ENCODE data around the gene TAL1.

TAL1 gene

GRCh38 chr1:47231301-47232186, 481 bp downstream of the TAL1 start:
- no peak overlapping the region for H3K4me2 ChIP-seq (ENCODE audit: low read depth, low read length, poor library complexity, severe bottlenecking)
- H3K4me1 ChIP-seq (ENCODE audit: insufficient read depth, low read length, poor library complexity, severe bottlenecking) = no peaks in the 10 kb centered on the region
- H3K36me3 ChIP-seq (ENCODE audit: insufficient read depth, low read length) = no peaks in the 10 kb centered on the region
- H3K9me3 ChIP-seq (ENCODE audit: insufficient read depth, low read depth, low read length) = no peaks in the 10 kb centered on the region
- H3F3A ChIP-seq (ENCODE audit: low read depth) = no peaks in the 10 kb centered on the region
- H2AFZ ChIP-seq (ENCODE audit: low read length) = no peak overlapping the region
- no peaks in the 10 kb centered on the region for H3K9me2 ChIP-seq (replicated peaks; ENCODE audit: low read depth, low read length)
- H3K27me3 ChIP-seq (ENCODE audit: insufficient read depth, low read length, poor library complexity, severe bottlenecking) = no peaks in the 10 kb centered on the region
- no peak overlapping the region for H3K9ac ChIP-seq (ENCODE audit: low read depth, low read length, poor library complexity, severe bottlenecking)
- no peak for TF ChIP-seq EZH2phosphoT487 (IDR thresholded peaks at IDR 0.05; ENCODE audit: borderline replicate concordance)
- TF ChIP-seq, protein P1, sequence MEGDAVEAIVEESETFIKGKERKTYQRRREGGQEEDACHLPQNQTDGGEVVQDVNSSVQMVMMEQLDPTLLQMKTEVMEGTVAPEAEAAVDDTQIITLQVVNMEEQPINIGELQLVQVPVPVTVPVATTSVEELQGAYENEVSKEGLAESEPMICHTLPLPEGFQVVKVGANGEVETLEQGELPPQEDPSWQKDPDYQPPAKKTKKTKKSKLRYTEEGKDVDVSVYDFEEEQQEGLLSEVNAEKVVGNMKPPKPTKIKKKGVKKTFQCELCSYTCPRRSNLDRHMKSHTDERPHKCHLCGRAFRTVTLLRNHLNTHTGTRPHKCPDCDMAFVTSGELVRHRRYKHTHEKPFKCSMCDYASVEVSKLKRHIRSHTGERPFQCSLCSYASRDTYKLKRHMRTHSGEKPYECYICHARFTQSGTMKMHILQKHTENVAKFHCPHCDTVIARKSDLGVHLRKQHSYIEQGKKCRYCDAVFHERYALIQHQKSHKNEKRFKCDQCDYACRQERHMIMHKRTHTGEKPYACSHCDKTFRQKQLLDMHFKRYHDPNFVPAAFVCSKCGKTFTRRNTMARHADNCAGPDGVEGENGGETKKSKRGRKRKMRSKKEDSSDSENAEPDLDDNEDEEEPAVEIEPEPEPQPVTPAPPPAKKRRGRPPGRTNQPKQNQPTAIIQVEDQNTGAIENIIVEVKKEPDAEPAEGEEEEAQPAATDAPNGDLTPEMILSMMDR (conservative IDR thresholded peaks at IDR 0.05; ENCODE audit: low read length) = no peak
- no peaks in the 10 kb centered on the region for H3K79me2 ChIP-seq (ENCODE audit: insufficient read depth, low read length)
- no peaks in the 10 kb centered on the region for H4K20me1 ChIP-seq (ENCODE audit: insufficient read depth, low read length, poor library complexity, severe bottlenecking)
- H3K4me3 ChIP-seq (ENCODE audit: low read length, poor library complexity, severe bottlenecking) = no peak overlapping the region

GRCh38 chr1:47230692-47231300, 1.2 kb downstream of the TAL1 start:
- Histone ChIP-seq H3K36me3 (ENCODE audit: insufficient read depth, low read length) (no peaks in the 10 kb centered on the region), H3K4me2 (ENCODE audit: low read depth, low read length, poor library complexity, severe bottlenecking) (no peak overlapping the region), H2AFZ (ENCODE audit: low read length) (no peak overlapping the region), H3K9me3 (ENCODE audit: insufficient read depth, low read depth, low read length) (no peaks in the 10 kb centered on the region), H3K9me2 (replicated peaks; ENCODE audit: low read depth, low read length) (no peaks in the 10 kb centered on the region), H4K20me1 (ENCODE audit: insufficient read depth, low read length, poor library complexity, severe bottlenecking) (no peaks in the 10 kb centered on the region), H3F3A (ENCODE audit: low read depth) (no peaks in the 10 kb centered on the region), H3K4me3 (ENCODE audit: low read length, poor library complexity, severe bottlenecking) (no peak overlapping the region), H3K9ac (ENCODE audit: low read depth, low read length, poor library complexity, severe bottlenecking) (no peak overlapping the region), H3K4me1 (ENCODE audit: insufficient read depth, low read length, poor library complexity, severe bottlenecking) (no peaks in the 10 kb centered on the region), H3K79me2 (ENCODE audit: insufficient read depth, low read length) (no peaks in the 10 kb centered on the region), H3K27me3 (ENCODE audit: insufficient read depth, low read length, poor library complexity, severe bottlenecking) (no peaks in the 10 kb centered on the region)
- TF ChIP-seq, protein P1 (conservative IDR thresholded peaks at IDR 0.05; ENCODE audit: low read length) = no peak
- no peak for TF ChIP-seq EZH2phosphoT487 (IDR thresholded peaks at IDR 0.05; ENCODE audit: borderline replicate concordance)

- Histone ChIP-seq H3F3A (ENCODE audit: low read depth) (no peaks in the 10 kb centered on the region), H2AFZ (ENCODE audit: low read length) (no peak overlapping the region), H3K9me3 (ENCODE audit: insufficient read depth, low read depth, low read length) (no peaks in the 10 kb centered on the region), H3K9me2 (replicated peaks; ENCODE audit: low read depth, low read length) (no peaks in the 10 kb centered on the region), H3K9ac (ENCODE audit: low read depth, low read length, poor library complexity, severe bottlenecking) (no peak overlapping the region), H3K4me1 (ENCODE audit: insufficient read depth, low read length, poor library complexity, severe bottlenecking) (no peaks in the 10 kb centered on the region), H3K36me3 (ENCODE audit: insufficient read depth, low read length) (no peaks in the 10 kb centered on the region), H3K4me2 (ENCODE audit: low read depth, low read length, poor library complexity, severe bottlenecking) (no peak overlapping the region), H3K4me3 (ENCODE audit: low read length, poor library complexity, severe bottlenecking) (no peak overlapping the region), H4K20me1 (ENCODE audit: insufficient read depth, low read length, poor library complexity, severe bottlenecking) (no peaks in the 10 kb centered on the region), H3K27me3 (ENCODE audit: insufficient read depth, low read length, poor library complexity, severe bottlenecking) (no peaks in the 10 kb centered on the region), H3K79me2 (ENCODE audit: insufficient read depth, low read length) (no peaks in the 10 kb centered on the region)
- TF ChIP-seq, protein P1 (conservative IDR thresholded peaks at IDR 0.05; ENCODE audit: low read length) = no peak
- TF ChIP-seq EZH2phosphoT487 (IDR thresholded peaks at IDR 0.05; ENCODE audit: borderline replicate concordance) = no peak
These were observed 1.9 kb downstream of the TAL1 start for GRCh38 chr1:47229886-47230691.
